ENCODE measurements around the gene ATG7. TPM values are rescaled to one million over a fixed set of nuclear protein-coding genes. Genes with fewer than 3 reads are reported as not detected.
A peak's percentile ranks its signal among the peaks of the same experiment; 100 is the strongest.

The ATG7 gene
- total and polyA plus RNA-seq, 4 experiments from 2014 or later: 16.9 to 32.8 (median 27.8) TPM

GRCh38 chr3:11534011-11534792 lies 262.0 kb downstream of the ATG7 start:
- no peak overlapping the region for H3K4me3 Mint-ChIP-seq
- CTCF ChIA-PET (ENCODE audit: partially characterized antibody): no interaction called here

GRCh38 chr3:11534793-11535101 lies 262.6 kb downstream of the ATG7 start:
- Mint-ChIP-seq H3K27ac (no peak overlapping the region), H3K27me3 (no peaks in the 10 kb centered on the region), H3K36me3 (peaks cover 0 to 4% of the 10 kb centered on the region in 2 donors), H3K9me3 (no peaks in the 10 kb centered on the region), H3K4me3 (no peak overlapping the region), H3K4me1 (peaks cover 2 to 5% (median 4%) of the 10 kb centered on the region in 4 donors)
- no peaks in the 10 kb centered on the region for H3K27me3 ChIP-seq (ENCODE audit: insufficient read depth, low read length)
- CTCF ChIA-PET (ENCODE audit: partially characterized antibody): no interaction called here
- no peaks in the 10 kb centered on the region for H3K4me1 ChIP-seq (ENCODE audit: insufficient read depth, low read length)
- H3K36me3 ChIP-seq (ENCODE audit: insufficient read depth, low read length): no peaks in the 10 kb centered on the region
- DNase-seq: no peak
- H3K27ac ChIP-seq (ENCODE audit: low read depth, low read length): no peak overlapping the region
- no peak overlapping the region for H3K4me3 ChIP-seq (ENCODE audit: low read length in 2 of 2)
- no peaks in the 10 kb centered on the region for H3K9me3 ChIP-seq (ENCODE audit: control insufficient read depth in 1 of 2, low read length in 2 of 2)
- intact Hi-C loops (cut with micrococcal nuclease): no loop called here
- POLR2A ChIA-PET (ENCODE audit: partially characterized antibody): no interaction called here

More at GRCh38 chr3:11534011-11534792, 262.0 kb downstream of the ATG7 start:
- no peak overlapping the region for H3K27ac ChIP-seq (ENCODE audit: low read depth, low read length)
- intact Hi-C loops (cut with micrococcal nuclease): no loop called here
- H3K4me1 ChIP-seq (ENCODE audit: insufficient read depth, low read length): no peaks in the 10 kb centered on the region
- H3K27ac Mint-ChIP-seq: peak overlapping the region in 2 of 7 donors; percentile 30 to 32
- DNase-seq: no peak
- no peak overlapping the region for H3K4me3 ChIP-seq (ENCODE audit: low read length in 2 of 2)
- no peaks in the 10 kb centered on the region for H3K36me3 ChIP-seq (ENCODE audit: insufficient read depth, low read length)
- peaks cover 2 to 5% (median 3%) of the 10 kb centered on the region in 4 donors for H3K4me1 Mint-ChIP-seq
- peaks cover 0 to 4% of the 10 kb centered on the region in 2 donors for H3K36me3 Mint-ChIP-seq
- no peaks in the 10 kb centered on the region for H3K9me3 Mint-ChIP-seq
- H3K27me3 ChIP-seq (ENCODE audit: insufficient read depth, low read length): no peaks in the 10 kb centered on the region
- no peaks in the 10 kb centered on the region for H3K27me3 Mint-ChIP-seq
- POLR2A ChIA-PET (ENCODE audit: partially characterized antibody): no interaction called here
- no peaks in the 10 kb centered on the region for H3K9me3 ChIP-seq (ENCODE audit: control insufficient read depth in 1 of 2, low read length in 2 of 2)

- intact Hi-C loops (cut with micrococcal nuclease): no loop called here
Observed at GRCh38 chr3:11535243-11535960, 263.2 kb downstream of the ATG7 start.

GRCh38 chr3:11536132-11536935 lies 264.1 kb downstream of the ATG7 start:
- peaks cover 0 to 4% of the 10 kb centered on the region in 2 donors for H3K36me3 Mint-ChIP-seq
- H3K27ac ChIP-seq (ENCODE audit: low read depth, low read length): no peak overlapping the region
- H3K9me3 Mint-ChIP-seq: no peaks in the 10 kb centered on the region
- intact Hi-C loops (cut with micrococcal nuclease): no loop called here
- H3K4me3 ChIP-seq (ENCODE audit: low read length in 2 of 2): no peak overlapping the region
- no peak overlapping the region for H3K27ac Mint-ChIP-seq
- no peaks in the 10 kb centered on the region for H3K27me3 Mint-ChIP-seq
- H3K4me1 ChIP-seq (ENCODE audit: insufficient read depth, low read length): no peaks in the 10 kb centered on the region
- CTCF ChIA-PET (ENCODE audit: partially characterized antibody): no interaction called here
- no peak overlapping the region for H3K4me3 Mint-ChIP-seq
- H3K36me3 ChIP-seq (ENCODE audit: insufficient read depth, low read length): no peaks in the 10 kb centered on the region
- H3K4me1 Mint-ChIP-seq: peaks cover 2 to 5% (median 4%) of the 10 kb centered on the region in 4 donors
- no peaks in the 10 kb centered on the region for H3K9me3 ChIP-seq (ENCODE audit: control insufficient read depth in 1 of 2, low read length in 2 of 2)
- no peaks in the 10 kb centered on the region for H3K27me3 ChIP-seq (ENCODE audit: insufficient read depth, low read length)
- POLR2A ChIA-PET (ENCODE audit: partially characterized antibody): no interaction called here
- no peak for DNase-seq

More at GRCh38 chr3:11535243-11535960, 263.2 kb downstream of the ATG7 start:
- no peaks in the 10 kb centered on the region for H3K27me3 ChIP-seq (ENCODE audit: insufficient read depth, low read length)
- Mint-ChIP-seq H3K27me3 (no peaks in the 10 kb centered on the region), H3K9me3 (no peaks in the 10 kb centered on the region), H3K36me3 (peaks cover 0 to 4% of the 10 kb centered on the region in 2 donors), H3K4me1 (peaks cover 2 to 5% (median 4%) of the 10 kb centered on the region in 4 donors), H3K4me3 (no peak overlapping the region), H3K27ac (no peak overlapping the region)
- H3K4me3 ChIP-seq (ENCODE audit: low read length in 2 of 2): no peak overlapping the region
- no peaks in the 10 kb centered on the region for H3K36me3 ChIP-seq (ENCODE audit: insufficient read depth, low read length)
- no peak overlapping the region for H3K27ac ChIP-seq (ENCODE audit: low read depth, low read length)
- no peak for DNase-seq
- H3K4me1 ChIP-seq (ENCODE audit: insufficient read depth, low read length): no peaks in the 10 kb centered on the region
- POLR2A ChIA-PET (ENCODE audit: partially characterized antibody): no interaction called here
- CTCF ChIA-PET (ENCODE audit: partially characterized antibody): no interaction called here
- no peaks in the 10 kb centered on the region for H3K9me3 ChIP-seq (ENCODE audit: control insufficient read depth in 1 of 2, low read length in 2 of 2)

- no peak overlapping the region for H3K4me3 Mint-ChIP-seq
- no peaks in the 10 kb centered on the region for H3K9me3 ChIP-seq (ENCODE audit: control insufficient read depth in 1 of 2, low read length in 2 of 2)
- no peaks in the 10 kb centered on the region for H3K36me3 ChIP-seq (ENCODE audit: insufficient read depth, low read length)
- H3K27ac ChIP-seq (ENCODE audit: low read depth, low read length): no peak overlapping the region
- no peaks in the 10 kb centered on the region for H3K4me1 ChIP-seq (ENCODE audit: insufficient read depth, low read length)
- no peak overlapping the region for H3K4me3 ChIP-seq (ENCODE audit: low read length in 2 of 2)
- CTCF ChIA-PET (ENCODE audit: partially characterized antibody): no interaction called here
- H3K4me1 Mint-ChIP-seq: peaks cover 2 to 5% (median 4%) of the 10 kb centered on the region in 4 donors
- POLR2A ChIA-PET (ENCODE audit: partially characterized antibody): no interaction called here
- peaks cover 0 to 3% of the 10 kb centered on the region in 2 donors for H3K36me3 Mint-ChIP-seq
- H3K9me3 Mint-ChIP-seq: no peaks in the 10 kb centered on the region
- H3K27ac Mint-ChIP-seq: peak overlapping the region in 3 of 7 donors; percentile 7 to 45 (median 12)
- intact Hi-C loops (cut with micrococcal nuclease): no loop called here
- no peaks in the 10 kb centered on the region for H3K27me3 ChIP-seq (ENCODE audit: insufficient read depth, low read length)
- no peak for DNase-seq
- H3K27me3 Mint-ChIP-seq: no peaks in the 10 kb centered on the region
Observed at GRCh38 chr3:11536936-11537612, 264.9 kb downstream of the ATG7 start.

- no peak overlapping the region for H3K4me3 ChIP-seq (ENCODE audit: low read length in 2 of 2)
- no peaks in the 10 kb centered on the region for H3K9me3 Mint-ChIP-seq
- peaks cover 0 to 2% of the 10 kb centered on the region in 2 donors for H3K36me3 Mint-ChIP-seq
- no peaks in the 10 kb centered on the region for H3K4me1 ChIP-seq (ENCODE audit: insufficient read depth, low read length)
- H3K27ac Mint-ChIP-seq: no peak overlapping the region
- H3K27ac ChIP-seq (ENCODE audit: low read depth, low read length): no peak overlapping the region
- no peak overlapping the region for H3K4me3 Mint-ChIP-seq
- no peaks in the 10 kb centered on the region for H3K36me3 ChIP-seq (ENCODE audit: insufficient read depth, low read length)
- intact Hi-C loops (cut with micrococcal nuclease): no loop called here
- no peaks in the 10 kb centered on the region for H3K27me3 Mint-ChIP-seq
- H3K27me3 ChIP-seq (ENCODE audit: insufficient read depth, low read length): no peaks in the 10 kb centered on the region
- CTCF ChIA-PET (ENCODE audit: partially characterized antibody): no interaction called here
- POLR2A ChIA-PET (ENCODE audit: partially characterized antibody): no interaction called here
- no peaks in the 10 kb centered on the region for H3K9me3 ChIP-seq (ENCODE audit: control insufficient read depth in 1 of 2, low read length in 2 of 2)
- DNase-seq: no peak
- peaks cover 2 to 5% (median 4%) of the 10 kb centered on the region in 4 donors for H3K4me1 Mint-ChIP-seq
Observed at GRCh38 chr3:11538581-11538980, 266.4 kb downstream of the ATG7 start.
